Muscle layer of colon (tissue), 2 donors: ENCODE data around the gene BRME1.

Source experiments
- H3K27ac ChIP-seq: one replicate; pipeline ENCODE4 v1.7.0; 2013; ENCODE audit warnings: low read depth, mild to moderate bottlenecking, low read length, moderate library complexity
- H3K27me3 ChIP-seq, 2 donors: one replicate each; pipeline ENCODE4 v1.7.0; 2013; ENCODE audit warnings: low read length in 2 of 2, mild to moderate bottlenecking in 2 of 2; ENCODE audit not compliant: insufficient read depth in 2 of 2, control insufficient read depth in 1 of 2
- H3K36me3 ChIP-seq: one replicate; pipeline ENCODE4 v1.7.0; 2013; ENCODE audit warnings: mild to moderate bottlenecking, low read length; ENCODE audit not compliant: insufficient read depth
- H3K4me1 ChIP-seq: one replicate; pipeline ENCODE4 v1.7.0; 2013; ENCODE audit warnings: mild to moderate bottlenecking, low read length; ENCODE audit not compliant: insufficient read depth
- H3K4me3 ChIP-seq, 2 donors: one replicate each; pipeline ENCODE4 v1.7.0; 2013; ENCODE audit warnings: low read length in 2 of 2, low read depth in 1 of 2, mild to moderate bottlenecking in 1 of 2, moderate library complexity in 1 of 2
- H3K9ac ChIP-seq: one replicate; pipeline ENCODE4 v1.7.0; 2013; ENCODE audit warnings: low read length
- H3K9me3 ChIP-seq: one replicate; pipeline ENCODE4 v1.7.0; 2013; ENCODE audit warnings: mild to moderate bottlenecking, low read length
- donor health status: abdominal sarcoma.
- donor health status: Adenocarcinoma of cecum.

BRME1 gene

DNA sequence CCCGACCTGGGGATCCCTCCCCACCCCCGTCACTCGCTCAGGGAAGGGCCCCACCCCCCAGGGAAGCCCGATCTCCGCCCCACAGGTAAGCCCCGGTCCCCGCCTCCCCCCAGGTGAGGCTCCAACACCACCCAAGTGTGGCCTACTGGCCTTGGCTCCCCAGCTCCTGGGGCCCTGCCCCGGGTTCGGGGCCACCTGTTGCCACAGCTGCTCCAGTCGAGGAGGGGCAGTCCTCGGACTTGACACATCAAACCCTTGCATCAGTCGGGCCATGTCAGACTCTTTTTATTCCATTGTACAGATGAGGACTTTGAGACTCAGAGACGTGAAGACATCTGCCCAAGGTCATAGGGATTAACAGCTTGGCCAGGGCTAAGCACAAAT, 596 bp upstream of the BRME1 start:
- no peaks in the 10 kb centered on the region for H3K36me3 ChIP-seq
- H3K4me1 ChIP-seq = peaks cover 7% of the 10 kb centered on the region
- H3K27ac ChIP-seq = peak overlapping the region; percentile 72
- no peaks in the 10 kb centered on the region for H3K9me3 ChIP-seq
- no peaks in the 10 kb centered on the region for H3K27me3 ChIP-seq
- peak overlapping the region; percentile 80 to 86 for H3K4me3 ChIP-seq
- peak overlapping the region; percentile 41 for H3K9ac ChIP-seq

DNA sequence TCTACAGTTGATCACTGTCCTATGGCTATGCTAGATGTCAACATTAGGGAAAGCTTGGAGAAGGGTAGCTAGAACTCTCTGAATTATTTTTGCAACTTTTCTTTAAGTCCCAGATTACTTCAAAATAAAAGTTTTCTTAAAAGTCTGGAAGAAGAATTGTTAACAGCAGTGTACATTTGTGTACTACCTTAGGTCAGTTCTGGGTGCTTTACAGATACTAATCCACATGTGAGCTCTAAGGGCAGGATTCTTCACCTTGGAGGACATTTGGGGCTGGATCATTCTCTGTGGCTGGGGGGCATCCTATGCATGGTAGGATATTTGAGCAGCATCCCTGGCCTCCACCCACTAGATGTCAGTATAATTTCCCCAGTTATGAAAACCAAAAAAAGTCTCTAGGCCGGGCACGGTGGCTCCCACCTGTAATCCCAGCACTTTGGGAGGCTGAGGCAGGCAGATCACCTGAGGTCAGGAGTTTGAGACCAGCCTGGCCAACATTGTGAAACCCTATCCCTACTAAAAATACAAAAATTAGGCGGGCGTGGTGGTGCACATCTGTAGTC, 2.8 kb downstream of the BRME1 start:
- Histone ChIP-seq H3K36me3 (no peaks in the 10 kb centered on the region), H3K9me3 (no peaks in the 10 kb centered on the region), H3K4me3 (no peak overlapping the region), H3K9ac (no peak overlapping the region), H3K4me1 (peaks cover 7% of the 10 kb centered on the region), H3K27me3 (no peaks in the 10 kb centered on the region), H3K27ac (no peak overlapping the region)

DNA sequence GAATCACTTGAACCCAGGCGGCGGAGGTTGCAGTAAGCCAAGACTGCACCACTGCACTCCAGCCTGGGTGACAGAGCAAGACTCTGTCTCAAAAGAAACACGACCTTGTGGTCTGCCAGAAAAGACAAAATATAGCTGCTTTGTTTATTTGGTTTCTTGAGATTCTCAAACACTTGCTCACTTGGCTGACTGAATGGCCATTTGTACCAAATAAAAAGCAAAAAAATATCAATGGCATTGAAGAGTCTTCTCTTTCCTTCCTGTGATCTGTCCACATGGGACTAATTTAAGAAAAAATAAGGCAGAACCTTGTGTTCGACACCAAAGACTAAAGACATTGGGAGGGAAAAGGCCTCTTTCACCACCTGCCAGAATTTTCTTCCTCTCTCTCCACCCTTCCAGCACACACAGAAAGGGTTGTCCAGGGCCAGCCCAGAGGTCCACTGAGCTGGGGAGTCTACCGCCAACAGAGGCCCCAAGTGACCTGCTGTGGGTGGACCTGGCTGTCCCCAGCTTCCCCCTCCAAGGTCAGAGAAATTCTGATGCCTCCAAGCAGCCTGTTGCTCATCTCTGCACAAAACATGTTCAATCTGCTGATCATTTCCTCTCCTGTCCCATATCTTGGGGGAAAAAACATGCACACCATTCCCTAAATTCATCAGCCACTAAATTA, 5.9 kb downstream of the BRME1 start:
- no peaks in the 10 kb centered on the region for H3K36me3 ChIP-seq
- H3K27ac ChIP-seq = no peak overlapping the region
- no peaks in the 10 kb centered on the region for H3K9me3 ChIP-seq
- H3K4me3 ChIP-seq = no peak overlapping the region
- no peak overlapping the region for H3K9ac ChIP-seq
- no peaks in the 10 kb centered on the region for H3K4me1 ChIP-seq
- no peaks in the 10 kb centered on the region for H3K27me3 ChIP-seq

DNA sequence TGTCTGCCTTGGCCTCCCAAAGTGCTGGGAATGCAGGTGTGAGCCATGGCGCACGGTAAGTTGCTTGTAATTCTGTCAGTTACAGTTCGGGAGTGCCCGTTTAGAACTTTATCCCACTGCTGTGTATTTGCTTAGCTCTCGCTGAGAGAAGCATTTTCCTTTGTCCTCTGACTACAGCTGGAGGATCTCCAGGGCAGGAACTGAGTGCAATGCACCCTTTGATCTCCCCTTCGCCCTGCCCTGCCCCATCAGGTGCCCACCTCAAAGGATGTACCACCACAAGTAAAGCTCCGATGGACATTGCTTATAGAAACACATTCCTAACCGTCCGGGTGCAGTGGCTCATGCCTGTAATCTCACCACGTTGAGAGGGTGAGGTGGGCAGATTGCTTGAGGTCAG, 6.5 kb downstream of the BRME1 start:
- Histone ChIP-seq H3K27me3 (no peaks in the 10 kb centered on the region), H3K4me3 (no peak overlapping the region), H3K27ac (no peak overlapping the region), H3K36me3 (no peaks in the 10 kb centered on the region), H3K4me1 (no peaks in the 10 kb centered on the region), H3K9ac (no peak overlapping the region), H3K9me3 (no peaks in the 10 kb centered on the region)

DNA sequence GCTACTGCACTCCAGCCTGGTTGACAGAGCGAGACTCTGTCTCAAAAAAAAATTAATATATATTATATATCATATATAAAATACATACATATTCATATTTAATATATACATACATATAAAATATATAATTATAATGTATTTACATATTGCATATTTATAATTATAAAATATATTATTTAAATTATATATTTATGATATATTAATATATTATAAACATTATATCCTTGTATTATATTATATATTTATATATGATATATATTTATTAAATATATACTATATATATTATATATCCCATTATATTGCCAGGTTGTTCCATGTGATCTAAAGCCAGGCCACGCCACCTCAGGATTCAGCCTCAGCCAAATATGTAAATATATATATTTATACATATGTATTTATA, 9.7 kb downstream of the BRME1 start:
- H3K4me3 ChIP-seq = no peak overlapping the region
- no peaks in the 10 kb centered on the region for H3K4me1 ChIP-seq
- H3K27me3 ChIP-seq = no peaks in the 10 kb centered on the region
- H3K9me3 ChIP-seq = no peaks in the 10 kb centered on the region
- H3K27ac ChIP-seq = no peak overlapping the region
- no peaks in the 10 kb centered on the region for H3K36me3 ChIP-seq
- no peak overlapping the region for H3K9ac ChIP-seq

DNA sequence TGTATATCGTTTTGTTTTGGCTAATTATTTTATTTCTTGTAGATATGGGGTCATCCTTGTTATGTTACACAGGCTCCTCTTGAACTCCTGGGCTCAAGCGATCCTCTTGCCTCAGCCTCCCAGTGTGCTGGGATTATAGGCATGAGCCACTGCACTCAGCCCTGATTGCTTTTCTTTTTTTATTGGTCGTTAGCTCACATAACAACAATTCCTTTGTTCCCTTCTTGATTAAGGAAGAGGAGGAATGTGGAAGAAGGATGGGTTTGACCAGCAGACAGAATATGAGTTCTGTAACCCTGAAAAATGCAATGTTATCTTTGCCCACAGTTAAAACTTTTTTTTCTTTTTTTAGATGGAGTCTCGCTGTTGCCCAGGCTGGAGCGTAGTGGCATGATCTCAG, 11.4 kb downstream of the BRME1 start:
- no peak overlapping the region for H3K4me3 ChIP-seq
- no peaks in the 10 kb centered on the region for H3K9me3 ChIP-seq
- no peak overlapping the region for H3K9ac ChIP-seq
- no peaks in the 10 kb centered on the region for H3K36me3 ChIP-seq
- no peaks in the 10 kb centered on the region for H3K27me3 ChIP-seq
- no peak overlapping the region for H3K27ac ChIP-seq
- no peaks in the 10 kb centered on the region for H3K4me1 ChIP-seq

DNA sequence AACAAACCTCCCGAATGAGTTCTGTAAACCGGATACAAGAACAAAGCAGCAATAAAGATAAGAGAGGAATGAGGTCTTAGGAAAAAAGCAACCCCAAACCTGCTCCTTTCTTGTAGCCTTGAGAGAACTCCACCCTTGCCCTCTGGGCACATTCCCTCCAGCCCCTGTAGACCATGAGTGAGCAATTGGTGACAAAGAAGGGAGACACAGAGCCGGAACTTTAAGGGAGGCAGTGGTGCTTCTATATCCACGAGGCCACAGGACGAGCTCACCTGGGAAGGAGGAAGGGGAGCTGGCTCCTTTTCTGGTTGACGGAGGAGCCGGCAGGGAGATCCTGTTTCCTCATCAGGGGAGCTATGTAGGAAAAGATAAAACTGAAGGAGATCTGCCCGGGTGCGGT, 13.0 kb downstream of the BRME1 start:
- Histone ChIP-seq H3K9me3 (no peaks in the 10 kb centered on the region), H3K4me3 (no peak overlapping the region), H3K9ac (no peak overlapping the region), H3K27ac (no peak overlapping the region), H3K36me3 (no peaks in the 10 kb centered on the region), H3K4me1 (no peaks in the 10 kb centered on the region), H3K27me3 (no peaks in the 10 kb centered on the region)

DNA sequence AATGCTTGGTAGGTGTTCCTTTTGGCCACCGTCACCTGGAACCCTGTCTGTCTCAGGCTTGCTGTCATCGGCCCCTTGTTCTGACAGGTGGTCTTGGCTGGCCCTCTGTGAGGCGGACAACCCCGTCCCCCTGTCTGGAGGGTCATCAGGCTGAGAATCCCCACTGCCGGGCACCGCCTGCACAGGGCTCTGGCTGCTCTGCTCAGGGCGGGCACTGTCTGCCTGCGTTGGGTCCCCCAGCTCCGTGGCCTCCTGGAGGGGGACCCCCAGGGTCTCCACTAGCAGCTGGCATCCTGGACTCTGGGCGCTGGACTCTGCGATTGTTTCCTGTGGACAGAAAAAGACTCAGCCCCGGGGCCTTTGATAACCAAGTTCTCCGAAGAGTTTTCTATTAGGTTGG, 15.8 kb downstream of the BRME1 start:
- no peaks in the 10 kb centered on the region for H3K27me3 ChIP-seq
- no peak overlapping the region for H3K27ac ChIP-seq
- H3K9ac ChIP-seq = no peak overlapping the region
- no peaks in the 10 kb centered on the region for H3K9me3 ChIP-seq
- H3K4me1 ChIP-seq = no peaks in the 10 kb centered on the region
- H3K36me3 ChIP-seq = no peaks in the 10 kb centered on the region
- H3K4me3 ChIP-seq = no peak overlapping the region

DNA sequence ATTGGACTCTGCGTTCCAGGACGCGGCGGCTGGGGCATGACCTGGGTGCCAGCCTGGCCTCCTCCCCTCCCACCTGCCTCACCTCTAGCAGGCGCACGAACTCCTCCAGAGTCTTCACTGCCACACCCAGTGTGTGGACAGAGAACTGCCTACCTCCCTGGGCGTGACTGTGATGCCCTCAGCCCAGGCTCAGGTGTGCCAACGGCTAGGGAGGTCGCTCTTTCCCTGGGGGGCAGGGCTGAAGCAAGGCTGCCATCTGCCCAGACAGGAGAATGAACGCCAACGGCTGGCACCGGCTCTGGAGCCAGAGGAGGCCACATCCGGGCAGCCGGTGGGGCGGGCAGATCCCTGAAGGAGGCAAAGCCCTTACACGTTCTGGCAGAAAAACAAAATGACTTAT, 17.6 kb downstream of the BRME1 start:
- no peaks in the 10 kb centered on the region for H3K27me3 ChIP-seq
- H3K4me1 ChIP-seq = no peaks in the 10 kb centered on the region
- no peak overlapping the region for H3K27ac ChIP-seq
- H3K4me3 ChIP-seq = no peak overlapping the region
- H3K9me3 ChIP-seq = no peaks in the 10 kb centered on the region
- H3K9ac ChIP-seq = no peak overlapping the region
- no peaks in the 10 kb centered on the region for H3K36me3 ChIP-seq

DNA sequence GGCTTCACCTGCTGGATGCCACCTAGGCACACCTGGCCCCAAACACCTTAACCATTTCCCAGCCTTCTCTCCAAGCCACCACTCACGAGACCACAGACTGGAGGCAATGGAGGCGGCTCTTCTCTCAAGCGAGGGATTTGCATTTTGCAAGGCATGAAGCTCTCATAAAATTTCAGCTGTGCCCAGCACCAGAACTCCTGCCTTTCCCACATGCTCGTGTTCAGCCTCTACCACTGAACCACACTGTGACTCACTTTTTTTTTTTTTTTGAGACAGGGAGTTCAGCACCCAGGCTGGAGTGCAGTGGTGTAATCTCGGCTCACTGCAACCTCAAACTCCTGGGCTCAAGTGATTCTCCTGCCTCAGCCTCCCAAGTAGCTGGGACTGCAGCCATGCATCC, 18.4 kb downstream of the BRME1 start:
- no peak overlapping the region for H3K27ac ChIP-seq
- no peaks in the 10 kb centered on the region for H3K36me3 ChIP-seq
- no peak overlapping the region for H3K9ac ChIP-seq
- H3K4me3 ChIP-seq = no peak overlapping the region
- H3K27me3 ChIP-seq = no peaks in the 10 kb centered on the region
- no peaks in the 10 kb centered on the region for H3K4me1 ChIP-seq
- no peaks in the 10 kb centered on the region for H3K9me3 ChIP-seq

DNA sequence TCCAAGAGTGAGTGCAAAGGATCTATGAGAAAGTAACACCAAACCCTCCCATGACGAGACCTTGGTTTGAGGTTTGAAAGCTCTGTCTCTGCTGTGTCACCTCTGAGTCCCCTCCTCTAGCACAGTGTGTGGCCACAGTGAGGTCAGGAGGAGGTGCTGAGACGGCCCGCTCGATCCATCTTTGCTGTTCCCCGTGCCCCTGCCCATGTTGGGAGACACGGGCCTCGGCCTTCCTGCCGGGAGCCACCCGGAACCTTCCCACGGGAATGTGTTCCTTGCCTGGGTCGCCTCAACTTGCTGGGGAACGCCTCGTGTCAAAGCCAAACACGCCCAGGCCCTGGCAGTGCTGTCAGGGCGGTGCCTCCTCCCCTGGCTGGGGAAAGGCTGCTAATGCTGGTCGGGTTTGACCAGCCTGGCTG, 18.9 kb downstream of the BRME1 start:
- Histone ChIP-seq H3K9me3 (no peaks in the 10 kb centered on the region), H3K27me3 (no peaks in the 10 kb centered on the region), H3K36me3 (no peaks in the 10 kb centered on the region), H3K4me3 (no peak overlapping the region), H3K4me1 (no peaks in the 10 kb centered on the region), H3K9ac (no peak overlapping the region), H3K27ac (no peak overlapping the region)

DNA sequence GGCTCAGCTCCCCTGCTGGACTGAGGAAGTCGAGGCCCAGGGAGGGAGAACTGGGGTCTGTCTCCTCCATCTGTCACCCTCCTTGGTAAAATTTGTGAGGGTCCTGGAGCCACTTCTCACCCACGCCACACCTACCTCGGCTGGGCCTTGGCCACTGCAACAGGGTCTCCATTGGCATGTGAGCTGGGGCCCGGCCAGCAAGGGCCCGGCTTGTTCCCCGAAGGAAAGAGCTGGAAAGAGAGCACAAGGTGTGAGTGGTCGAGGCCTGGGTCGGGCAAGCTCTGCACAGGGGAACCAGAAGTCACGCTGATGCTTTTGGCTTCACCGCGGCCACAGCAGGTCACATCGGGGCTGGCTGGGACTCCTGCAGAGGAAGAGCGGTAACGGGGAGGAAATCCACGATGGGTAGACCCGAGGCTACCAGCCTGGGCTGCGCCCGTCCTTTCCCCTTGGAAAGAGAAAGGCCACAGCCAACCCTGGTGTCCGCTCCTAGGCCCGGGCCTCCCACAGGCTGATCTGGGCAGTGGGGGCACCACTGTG, 20.0 kb downstream of the BRME1 start:
- Histone ChIP-seq H3K9ac (no peak overlapping the region), H3K27ac (no peak overlapping the region)

More for the DNA sequence above, 20.0 kb downstream of the BRME1 start:
- Histone ChIP-seq H3K27me3 (no peaks in the 10 kb centered on the region), H3K4me3 (no peak overlapping the region), H3K9me3 (no peaks in the 10 kb centered on the region), H3K4me1 (peaks cover 5% of the 10 kb centered on the region), H3K36me3 (no peaks in the 10 kb centered on the region)
